Right lobe of liver (tissue), 4 donors: ENCODE measurements around the gene SRPK2.

ENCODE experiments used
- CTCF ChIP-seq, 4 donors: fragments of 200-600 bp in 3 of 4; fragments of 450-650 bp in 1 of 4; IDR thresholded peaks; one replicate each; pipeline versions ENCODE4 v1.5.1 to v1.8.0; 2016 to 2022; ENCODE audit warnings: antibody characterized with exemption in 4 of 4, mild to moderate bottlenecking in 2 of 4
- POLR2A ChIP-seq: fragments of 450-650 bp; IDR thresholded peaks from one replicate; pipeline ENCODE4 v1.6.1; 2017; ENCODE audit warnings: antibody characterized with exemption, mild to moderate bottlenecking
- donor health status: DM: no; HTN: no; CAD: no.
- donor health status: DM: no; HTN: no; CAD: no.
- donor health status: DM: no; HTN: yes; CAD: no.

- TF ChIP-seq CTCF (IDR thresholded peaks at IDR 0.05) (no peak), POLR2A (no peak)
Measured at GRCh38 chr7:105112440-105113418, 276.0 kb downstream of the SRPK2 start.
